ENCODE results near the gene PFKFB3.
"Not testable (repeated sequence)": the region's sequence is repeated elsewhere in the genome, so short reads cannot be mapped to it uniquely, and the experiment has no call there.

DNA sequence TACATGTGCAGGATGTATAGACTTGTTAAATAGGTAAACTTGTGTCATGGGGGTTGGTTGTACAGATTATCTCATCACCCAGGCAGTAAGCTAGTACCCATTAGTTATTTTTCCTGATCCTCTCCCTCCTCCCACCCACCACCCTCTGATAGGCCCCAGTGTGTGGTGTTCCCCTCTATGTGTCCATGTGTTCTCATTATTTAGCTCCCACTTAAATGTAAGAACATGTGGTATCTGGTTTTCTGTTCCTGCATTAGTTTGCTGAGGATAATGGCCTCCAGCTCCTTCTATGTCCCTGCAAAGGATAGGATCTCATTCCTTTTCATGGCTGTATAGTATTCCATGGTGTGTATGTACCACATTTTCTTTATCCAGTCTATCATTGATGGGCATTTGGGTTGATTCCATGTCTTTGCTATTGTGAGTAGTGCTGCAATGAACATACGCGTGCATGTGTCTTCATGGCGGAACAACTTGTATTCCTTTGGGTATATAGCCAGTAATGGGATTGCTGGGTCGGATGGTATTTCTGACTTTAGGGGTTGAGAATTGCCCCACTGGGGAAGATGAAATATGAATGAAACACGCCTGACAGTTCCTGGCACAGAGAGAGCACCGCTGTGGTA is 36.0 kb downstream of the PFKFB3 start:
- TF ChIP-seq, protein P1, sequence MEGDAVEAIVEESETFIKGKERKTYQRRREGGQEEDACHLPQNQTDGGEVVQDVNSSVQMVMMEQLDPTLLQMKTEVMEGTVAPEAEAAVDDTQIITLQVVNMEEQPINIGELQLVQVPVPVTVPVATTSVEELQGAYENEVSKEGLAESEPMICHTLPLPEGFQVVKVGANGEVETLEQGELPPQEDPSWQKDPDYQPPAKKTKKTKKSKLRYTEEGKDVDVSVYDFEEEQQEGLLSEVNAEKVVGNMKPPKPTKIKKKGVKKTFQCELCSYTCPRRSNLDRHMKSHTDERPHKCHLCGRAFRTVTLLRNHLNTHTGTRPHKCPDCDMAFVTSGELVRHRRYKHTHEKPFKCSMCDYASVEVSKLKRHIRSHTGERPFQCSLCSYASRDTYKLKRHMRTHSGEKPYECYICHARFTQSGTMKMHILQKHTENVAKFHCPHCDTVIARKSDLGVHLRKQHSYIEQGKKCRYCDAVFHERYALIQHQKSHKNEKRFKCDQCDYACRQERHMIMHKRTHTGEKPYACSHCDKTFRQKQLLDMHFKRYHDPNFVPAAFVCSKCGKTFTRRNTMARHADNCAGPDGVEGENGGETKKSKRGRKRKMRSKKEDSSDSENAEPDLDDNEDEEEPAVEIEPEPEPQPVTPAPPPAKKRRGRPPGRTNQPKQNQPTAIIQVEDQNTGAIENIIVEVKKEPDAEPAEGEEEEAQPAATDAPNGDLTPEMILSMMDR (IDR thresholded peaks at IDR 0.05; ENCODE audit: low read depth, low read length, poor library complexity, severe bottlenecking): not testable (repeated sequence)
- not testable (repeated sequence) for TF ChIP-seq EZH2phosphoT487 (IDR thresholded peaks at IDR 0.05; ENCODE audit: borderline replicate concordance, low read length)
